Prostate gland (tissue), 2 donors: Measurements from ENCODE around the gene DRC1. TPM values are rescaled to one million over a fixed set of nuclear protein-coding genes. Genes with fewer than 3 reads are reported as not detected.

Experiments used
- DNase-seq: peaks from one replicate; pipeline ENCODE4 v3.0.0-alpha.2; 2019; ENCODE audit warnings: low spot score
- H3K27ac ChIP-seq, 2 donors: fragments of 200-600 bp; sonication (generic); 2 replicates each; pipeline ENCODE4 v1.5.1; 2017 to 2019
- H3K27me3 ChIP-seq: fragments of 200-600 bp; sonication (generic); replicated peaks from 2 replicates; pipeline ENCODE4 v1.5.1; 2019; ENCODE audit not compliant: insufficient read depth
- H3K36me3 ChIP-seq, 2 donors: fragments of 200-600 bp; sonication (generic); 1 replicate in 1 of 2; 2 replicates in 1 of 2; pipeline versions ENCODE4 v1.5.1 to v1.8.1; 2017 to 2019
- H3K4me1 ChIP-seq: fragments of 200-600 bp; sonication (generic); replicated peaks from 2 replicates; pipeline ENCODE4 v1.5.1; 2019
- H3K4me3 ChIP-seq, 2 donors: fragments of 200-600 bp; sonication (generic); 2 replicates each; pipeline ENCODE4 v1.5.1; 2017 to 2019
- H3K9me3 ChIP-seq: fragments of 200-600 bp; sonication (generic); 2 replicates; pipeline ENCODE4 v1.5.1; 2017
- CTCF ChIP-seq, 4 experiments: fragments of 200-600 bp in 2 of 4; fragments of 450-650 bp in 2 of 4; sonication (generic) in 2 of 4; IDR thresholded peaks; 1 replicate in 3 of 4; 2 replicates in 1 of 4; pipeline ENCODE4 v1.5.1; 2016 to 2019; ENCODE audit warnings: antibody characterized with exemption in 4 of 4, mild to moderate bottlenecking in 2 of 4, moderate library complexity in 2 of 4
- POLR2A ChIP-seq: fragments of 450-650 bp; IDR thresholded peaks from one replicate; pipeline ENCODE4 v1.6.1; 2016; ENCODE audit warnings: antibody characterized with exemption, mild to moderate bottlenecking
- POLR2AphosphoS5 ChIP-seq: sonication (generic); formaldehyde crosslinking; IDR thresholded peaks from one replicate; pipeline ENCODE4 v1.6.1; 2017; ENCODE audit warnings: antibody characterized with exemption
- WGBS: methylation state at CpG from one replicate; pipeline ENCODE4 v1.1.5; 2018; 5-methylcytosine and 5-hydroxymethylcytosine counted together
- intact Hi-C: fragments of 100-400 bp; cut with DNase I; formaldehyde crosslinking; loops from one replicate; pipeline ENCODE4 v1.14.2; 2022
- total RNA-seq, 2 donors: library from RNA; depleted of rRNA; stranded (reverse); fragments of >200 nt; gene quantifications; one replicate each; pipeline ENCODE4 v1.1.0, GENCODE V29; 2016

Gene DRC1
- total RNA-seq, 2 donors from 2014 or later, result 3.8 TPM; not detected in 1

GRCh38 chr2:26448651-26449050 lies 46.9 kb downstream of the DRC1 start:
- no peak overlapping the region for H3K4me3 ChIP-seq
- no peaks in the 10 kb centered on the region for H3K4me1 ChIP-seq
- no peaks in the 10 kb centered on the region for H3K36me3 ChIP-seq
- H3K9me3 ChIP-seq, result no peaks in the 10 kb centered on the region
- no peak for DNase-seq
- 93% methylated on average over 9 of the region's 9 CpGs for WGBS
- no peak for TF ChIP-seq POLR2A
- no peak for TF ChIP-seq CTCF (IDR thresholded peaks at IDR 0.05)
- TF ChIP-seq POLR2AphosphoS5, result no peak
- H3K27ac ChIP-seq, result no peak overlapping the region
- intact Hi-C loops, result no loop called here
- no peaks in the 10 kb centered on the region for H3K27me3 ChIP-seq

GRCh38 chr2:26449278-26450030 lies 47.7 kb downstream of the DRC1 start:
- DNase-seq, result no peak
- TF ChIP-seq POLR2A, result no peak
- no peak for TF ChIP-seq POLR2AphosphoS5
- no peak for TF ChIP-seq CTCF (IDR thresholded peaks at IDR 0.05)
- no peaks in the 10 kb centered on the region for H3K36me3 ChIP-seq
- WGBS, result 94% methylated on average over 9 of the region's 10 CpGs
- no peaks in the 10 kb centered on the region for H3K9me3 ChIP-seq
- no peak overlapping the region for H3K27ac ChIP-seq
- no peaks in the 10 kb centered on the region for H3K4me1 ChIP-seq
- no peaks in the 10 kb centered on the region for H3K27me3 ChIP-seq
- intact Hi-C loops, result no loop called here
- no peak overlapping the region for H3K4me3 ChIP-seq

- WGBS, result 85% methylated on average over 13 of the region's 13 CpGs
- Histone ChIP-seq H3K4me1 (no peaks in the 10 kb centered on the region), H3K27ac (no peak overlapping the region), H3K9me3 (no peaks in the 10 kb centered on the region), H3K36me3 (no peaks in the 10 kb centered on the region), H3K4me3 (no peak overlapping the region), H3K27me3 (no peaks in the 10 kb centered on the region)
- TF ChIP-seq POLR2AphosphoS5, result no peak
- no peak for TF ChIP-seq CTCF (IDR thresholded peaks at IDR 0.05)
- TF ChIP-seq POLR2A, result no peak
- DNase-seq, result no peak
- intact Hi-C loops, result no loop called here
These were observed 48.4 kb downstream of the DRC1 start for GRCh38 chr2:26450031-26450635.

- 100% methylated on average over 1 of the region's 1 CpG for WGBS
- H3K27ac ChIP-seq, result no peak overlapping the region
- H3K4me1 ChIP-seq, result no peaks in the 10 kb centered on the region
- no peaks in the 10 kb centered on the region for H3K9me3 ChIP-seq
- H3K36me3 ChIP-seq, result no peaks in the 10 kb centered on the region
- H3K27me3 ChIP-seq, result no peaks in the 10 kb centered on the region
- no peak overlapping the region for H3K4me3 ChIP-seq
- no peak for DNase-seq
- intact Hi-C loops, result no loop called here
- no peak for TF ChIP-seq CTCF (IDR thresholded peaks at IDR 0.05)
- no peak for TF ChIP-seq POLR2A
- no peak for TF ChIP-seq POLR2AphosphoS5
These were observed 50.0 kb downstream of the DRC1 start for GRCh38 chr2:26451700-26452099.
